HepG2 (cell line): ENCODE data around the gene ZNF697. TPM values are rescaled to one million over a fixed set of nuclear protein-coding genes. Genes with fewer than 3 reads are reported as not detected.

ENCODE experiments used
- ARID5B ChIP-seq: IDR thresholded peaks from 2 replicates; pipeline ENCODE4 v1.4.0; 2020; ENCODE audit warnings: mild to moderate bottlenecking, missing genetic modification reagents
- GABPB1 ChIP-seq: IDR thresholded peaks from 2 replicates; pipeline ENCODE4 v1.6.1; 2016; ENCODE audit warnings: mild to moderate bottlenecking, missing genetic modification reagents, moderate library complexity, missing compliant biosample characterization
- JARID2 ChIP-seq: sonication (generic); formaldehyde crosslinking; IDR thresholded peaks from 2 replicates; pipeline ENCODE4 v1.8.1; 2023; ENCODE audit warnings: missing genetic modification reagents, inconsistent platforms; ENCODE audit not compliant: insufficient replicate concordance
- KDM6A ChIP-seq: IDR thresholded peaks from 2 replicates; pipeline ENCODE4 v1.6.1; 2016; ENCODE audit warnings: low read depth
- MAFK ChIP-seq, 2 experiments: IDR thresholded peaks in 1 of 2; conservative IDR thresholded peaks in 1 of 2; 2 replicates each; pipeline ENCODE4 v1.6.1; 2011; ENCODE audit warnings: improper control_type of control experiment in 2 of 2, low read length in 2 of 2
- MXI1 ChIP-seq: IDR thresholded peaks from 3 replicates; pipeline ENCODE4 v1.6.1; 2012; ENCODE audit warnings: low read depth, low read length, inconsistent platforms, borderline replicate concordance
- PHB2 ChIP-seq: fragments of 450-650 bp; IDR thresholded peaks from 2 replicates; pipeline ENCODE4 v1.6.1; 2018; ENCODE audit not compliant: partially characterized antibody
- PRPF4 ChIP-seq: fragments of 200-400 bp; formaldehyde crosslinking; IDR thresholded peaks from 2 replicates; pipeline ENCODE4 v1.6.1; 2016; ENCODE audit warnings: low read length, low read depth; ENCODE audit not compliant: poor library complexity, severe bottlenecking
- SMAD9 ChIP-seq: sonication (generic); formaldehyde crosslinking; IDR thresholded peaks from 2 replicates; pipeline ENCODE4 v1.5.1; 2020; ENCODE audit warnings: mild to moderate bottlenecking, missing genetic modification reagents
- TAF15 ChIP-seq: fragments of 200-400 bp; formaldehyde crosslinking; IDR thresholded peaks from one replicate; pipeline ENCODE4 v1.6.1; 2018; ENCODE audit warnings: mild to moderate bottlenecking, low read depth, low read length; ENCODE audit not compliant: poor library complexity, severe bottlenecking
- ZFP37 ChIP-seq: sonication (generic); formaldehyde crosslinking; IDR thresholded peaks from 2 replicates; pipeline ENCODE4 v1.4.0; 2020; ENCODE audit warnings: missing genetic modification reagents, borderline replicate concordance
- ZFP90 ChIP-seq: sonication (generic); formaldehyde crosslinking; IDR thresholded peaks from 2 replicates; pipeline ENCODE4 v1.8.0; 2022; ENCODE audit warnings: missing genetic modification reagents, mild to moderate bottlenecking, inconsistent platforms, borderline replicate concordance
- ZGPAT ChIP-seq: IDR thresholded peaks from 2 replicates; pipeline ENCODE4 v1.6.1; 2016; ENCODE audit warnings: mild to moderate bottlenecking
- ZHX1 ChIP-seq: sonication (generic); formaldehyde crosslinking; IDR thresholded peaks from 2 replicates; pipeline ENCODE4 v1.8.1; 2022; ENCODE audit warnings: low read depth, mild to moderate bottlenecking, missing genetic modification reagents
- ZNF260 ChIP-seq: sonication (generic); formaldehyde crosslinking; IDR thresholded peaks from 2 replicates; pipeline ENCODE4 v1.4.0; 2020; ENCODE audit warnings: missing genetic modification reagents, low read depth, mild to moderate bottlenecking, borderline replicate concordance
- ZNF512 ChIP-seq: sonication (generic); formaldehyde crosslinking; IDR thresholded peaks from 2 replicates; pipeline ENCODE4 v1.4.0; 2020; ENCODE audit warnings: mild to moderate bottlenecking, missing genetic modification reagents
- ZNF720 ChIP-seq: sonication (generic); formaldehyde crosslinking; IDR thresholded peaks from 2 replicates; pipeline ENCODE4 v1.4.0; 2020; ENCODE audit warnings: missing genetic modification reagents
- polyA plus RNA-seq, 8 experiments: library from polyadenylated mRNA; depleted of rRNA in 3 of 8; stranded (reverse) in 7 of 8; unstranded in 1 of 8; fragments of >200 nt; fragmentation: Illumina TruSeq in 4 of 8; extraction: Trizol in 4 of 8; gene quantifications; 2 replicates each; pipeline versions ENCODE4 v1.2.1 to v1.2.3, GENCODE V29; 2011 to 2016; ENCODE audit warnings: low read depth in 4 of 8, missing spikeins in 1 of 8, mixed read lengths in 1 of 8; ENCODE audit not compliant: insufficient read depth in 1 of 8
- total RNA-seq, 5 experiments: library from RNA; depleted of rRNA; stranded (reverse); fragments of >200 nt; fragmentation: Illumina TruSeq; extraction: Trizol; gene quantifications; 2 replicates each; pipeline ENCODE4 v1.2.3, GENCODE V29; 2016; ENCODE audit warnings: low read depth in 1 of 5

Gene ZNF697
- total and polyA plus RNA-seq, 2 of the 13 experiments (the other 11 are each of a cell fraction or from before 2014, with no cell fraction given) = 2.3 to 7.1 TPM

- TF ChIP-seq TAF15 = no peak
- TF ChIP-seq GABPB1 = peak; percentile 95
- TF ChIP-seq ZNF720 = no peak
- peak; percentile 50; the same call in 1 of the 2 replicates for TF ChIP-seq ZGPAT
- TF ChIP-seq PRPF4 = no peak
- TF ChIP-seq MAFK (conservative IDR thresholded peaks at IDR 0.05 in 1 of 2, IDR thresholded peaks at IDR 0.05 in 1 of 2; ENCODE audit: low read length in 2 of 2) = no peak
- no peak for TF ChIP-seq ZNF260 (CRISPR knock-in tag)
- no peak for TF ChIP-seq PHB2
- TF ChIP-seq SMAD9 (CRISPR knock-in tag) = no peak
- no peak for TF ChIP-seq KDM6A
- no peak for TF ChIP-seq ZHX1
- TF ChIP-seq JARID2 (CRISPR knock-in tag) = no peak
- TF ChIP-seq MXI1 = no peak; the same call in 2 of the 3 replicates
- no peak for TF ChIP-seq ZNF512 (CRISPR knock-in tag)
- peak; percentile 30; the same call in 1 of the 2 replicates for TF ChIP-seq ARID5B (CRISPR knock-in tag)
- TF ChIP-seq ZFP37 (CRISPR knock-in tag) = no peak
- TF ChIP-seq ZFP90 (CRISPR knock-in tag) = no peak
Observed at GRCh38 chr1:119647734-119648619, at the start of gene ZNF697 (continued).
